22Rv1 (cell line): Measurements from ENCODE around the gene CNPY4.

Source experiments
- CTCF ChIP-seq: fragments of 450-650 bp; IDR thresholded peaks from 2 replicates; pipeline ENCODE4 v1.5.1; 2017; ENCODE audit warnings: mild to moderate bottlenecking
- ZFX ChIP-seq: fragments of 450-650 bp; IDR thresholded peaks from 2 replicates; pipeline ENCODE4 v1.6.1; 2017; ENCODE audit warnings: antibody characterized with exemption, borderline replicate concordance

DNA sequence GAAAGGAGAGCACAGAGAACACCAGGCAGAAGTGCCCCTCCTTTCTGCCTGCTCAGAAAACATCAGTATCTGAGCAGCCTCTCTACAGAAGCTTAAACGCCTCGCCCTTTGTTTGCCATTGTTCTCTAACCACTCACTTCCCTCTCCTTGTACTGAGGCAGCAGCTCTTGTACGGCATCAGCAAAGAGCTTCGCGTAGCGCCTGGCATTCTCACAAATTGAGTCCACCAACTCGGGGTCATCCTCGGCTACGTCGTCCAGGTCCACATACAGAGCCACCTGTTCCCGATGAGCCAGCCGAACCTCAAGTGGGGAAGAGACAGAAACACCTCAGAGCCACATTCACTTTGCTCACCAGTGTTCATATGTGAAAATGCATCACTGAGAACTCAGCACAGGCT lies 20.0 kb upstream of the CNPY4 start:
- TF ChIP-seq CTCF: no peak
- TF ChIP-seq ZFX: no peak
